Left lung (tissue), 10 donors: ENCODE results near the gene TCERG1L. TPM values are rescaled to one million over a fixed set of nuclear protein-coding genes. Genes with fewer than 3 reads are reported as not detected.
A peak's percentile ranks its signal among the peaks of the same experiment; 100 is the strongest.
"Not testable (repeated sequence)": the region's sequence is repeated elsewhere in the genome, so short reads cannot be mapped to it uniquely, and the experiment has no call there.

ENCODE experiments used
- ATAC-seq: fragments of 200-7000 bp; cut with Tn5 transposase; one replicate; pipeline ENCODE4 v1.9.1; 2020; ENCODE audit warnings: moderate library complexity
- DNase-seq, 4 donors: peaks; one replicate each; pipeline ENCODE4 v3.0.0-alpha.2; 2013 to 2020
- H3K27ac ChIP-seq, 2 donors: fragments of 200-600 bp; sonication (generic) in 1 of 2; one replicate each; pipeline versions ENCODE4 v1.5.0 to v1.8.0; 2020 to 2021
- H3K27me3 ChIP-seq, 2 donors: fragments of 200-600 bp; sonication (generic) in 1 of 2; one replicate each; pipeline versions ENCODE4 v1.5.0 to v1.8.0; 2020 to 2021
- H3K36me3 ChIP-seq, 2 donors: fragments of 200-600 bp; sonication (generic) in 1 of 2; one replicate each; pipeline versions ENCODE4 v1.5.0 to v1.8.0; 2020 to 2021
- H3K4me1 ChIP-seq, 2 donors: fragments of 200-600 bp; one replicate each; pipeline ENCODE4 v1.8.0; 2021
- H3K4me3 ChIP-seq, 2 donors: fragments of 200-600 bp; sonication (generic) in 1 of 2; one replicate each; pipeline versions ENCODE4 v1.5.0 to v1.8.0; 2020 to 2021; ENCODE audit warnings: mild to moderate bottlenecking in 1 of 2
- H3K9me3 ChIP-seq, 2 donors: fragments of 200-600 bp; sonication (generic) in 1 of 2; one replicate each; pipeline versions ENCODE4 v1.5.0 to v1.8.0; 2020 to 2021
- CTCF ChIP-seq, 2 donors: fragments of 200-600 bp; sonication (generic) in 1 of 2; IDR thresholded peaks; one replicate each; pipeline versions ENCODE4 v1.5.0 to v1.8.0; 2021; ENCODE audit warnings: antibody characterized with exemption in 2 of 2
- intact Hi-C, 2 donors: fragments of 100-400 bp; cut with DNase I; formaldehyde crosslinking; loops; one replicate each; pipeline versions ENCODE4 v1.11.2 to v1.14.2; 2022
- polyA plus RNA-seq, 6 donors: library from polyadenylated mRNA; unstranded; fragments of 120-200 nt; gene quantifications; one replicate each; pipeline ENCODE4 v1.2.1, GENCODE V29; 2013; ENCODE audit not compliant: insufficient read length in 6 of 6
- total RNA-seq, 2 donors: library from RNA; stranded (reverse); fragmentation: NEBNext Ultra II Directional; extraction: Animal tissue kit (Norgen Biotek cat#: 25700); gene quantifications; one replicate each; pipeline ENCODE4 v1.2.1, GENCODE V29; 2021
- donor health status: DM: no; HTN: yes; CAD: no.
- donor health status: DM: no; HTN: no; CAD: no.

The TCERG1L gene
- total and polyA plus RNA-seq, 8 donors: 0.35 to 0.72 (median 0.48) TPM; not detected in 2

DNA sequence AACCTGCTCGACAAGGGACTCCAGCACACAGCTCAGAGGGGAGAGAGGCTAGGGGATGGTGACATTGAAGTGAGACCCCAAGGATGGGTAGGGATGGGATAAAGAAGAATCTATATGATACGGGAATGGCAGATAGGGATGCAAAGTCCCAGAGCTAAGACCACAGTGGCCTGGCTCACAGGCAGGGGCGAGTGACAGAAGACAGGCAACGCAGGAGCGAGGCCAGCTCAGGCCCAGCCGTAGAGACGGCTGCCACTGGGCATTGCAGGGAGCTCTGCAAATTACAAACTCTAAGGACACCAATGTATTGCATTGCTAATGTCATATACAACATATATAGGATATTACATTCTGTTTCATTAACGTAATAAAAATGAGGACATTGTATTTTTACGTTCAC lies 131.4 kb downstream of the TCERG1L start:
- no peak for TF ChIP-seq CTCF (IDR thresholded peaks at IDR 0.05)
- Histone ChIP-seq H3K9me3 (peaks cover 0 to 8% of the 10 kb centered on the region in 2 donors), H3K36me3 (no peaks in the 10 kb centered on the region), H3K4me3 (no peak overlapping the region), H3K27ac (no peak overlapping the region), H3K27me3 (peaks cover 0 to 31% of the 10 kb centered on the region in 2 donors), H3K4me1 (no peaks in the 10 kb centered on the region)
- intact Hi-C loops: no loop called here
- DNase-seq (no peak), ATAC-seq (no peak)

- intact Hi-C loops: no loop called here
- H3K36me3 ChIP-seq: no peaks in the 10 kb centered on the region
- H3K27ac ChIP-seq: no peak overlapping the region
- H3K4me3 ChIP-seq: no peak overlapping the region
- ATAC-seq (no peak), DNase-seq (no peak)
- TF ChIP-seq CTCF (IDR thresholded peaks at IDR 0.05): no peak
- H3K4me1 ChIP-seq: no peaks in the 10 kb centered on the region
- H3K9me3 ChIP-seq: peaks cover 0 to 8% of the 10 kb centered on the region in 2 donors
- peaks cover 0 to 31% of the 10 kb centered on the region in 2 donors for H3K27me3 ChIP-seq
These were observed 132.2 kb downstream of the TCERG1L start for GRCh38 chr10:131179361-131179760.

DNA sequence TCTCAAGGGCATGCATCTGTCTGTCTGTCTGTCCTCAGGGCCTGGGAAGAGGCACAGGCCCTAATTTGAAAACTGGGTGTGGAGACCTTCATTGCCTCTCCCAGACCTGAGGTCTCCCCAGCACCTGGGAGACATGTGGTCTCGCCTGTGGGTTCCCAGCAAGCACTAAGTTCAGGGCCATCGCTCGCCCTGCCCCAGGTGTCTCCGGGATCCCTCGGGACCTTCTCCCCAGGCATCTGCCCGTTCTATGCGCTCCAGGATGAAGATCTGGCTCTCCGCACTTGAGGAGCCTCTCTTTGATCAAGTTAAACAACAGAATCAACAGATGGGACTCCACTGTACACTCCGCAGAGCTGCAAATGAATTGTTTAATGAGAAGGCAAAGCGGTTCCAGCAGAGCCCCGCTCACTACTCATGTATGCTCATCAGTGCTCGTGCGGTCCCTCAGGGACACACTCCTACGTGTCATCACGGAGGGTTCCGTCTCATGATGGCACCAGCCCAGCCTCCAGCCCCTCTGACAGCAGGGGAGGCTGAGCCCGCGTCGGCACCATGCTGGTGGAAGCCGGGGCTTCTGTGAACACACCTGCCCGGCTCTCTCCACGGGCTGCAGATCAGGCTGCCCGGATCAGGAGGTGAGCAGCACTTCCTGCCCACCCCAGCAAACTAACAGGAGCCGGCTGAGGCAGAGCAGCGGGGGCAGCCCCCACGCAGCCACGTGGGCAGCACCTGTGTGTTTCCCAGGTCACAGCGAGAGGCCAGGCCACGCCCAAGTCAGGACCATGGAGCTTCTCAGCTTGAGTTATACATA lies 132.8 kb downstream of the TCERG1L start:
- ATAC-seq (no peak), DNase-seq (no peak)
- peaks cover 0 to 8% of the 10 kb centered on the region in 2 donors for H3K9me3 ChIP-seq
- intact Hi-C loops: no loop called here
- no peak for TF ChIP-seq CTCF (IDR thresholded peaks at IDR 0.05)
- no peaks in the 10 kb centered on the region for H3K4me1 ChIP-seq
- peaks cover 0 to 37% of the 10 kb centered on the region in 2 donors for H3K27me3 ChIP-seq
- no peak overlapping the region for H3K4me3 ChIP-seq
- no peaks in the 10 kb centered on the region for H3K36me3 ChIP-seq
- no peak overlapping the region for H3K27ac ChIP-seq

- H3K27ac ChIP-seq: no peak overlapping the region
- no peak for TF ChIP-seq CTCF (IDR thresholded peaks at IDR 0.05)
- peaks cover 0 to 45% of the 10 kb centered on the region in 2 donors for H3K27me3 ChIP-seq
- no peak overlapping the region for H3K4me3 ChIP-seq
- intact Hi-C loops: no loop called here
- peaks cover 0 to 8% of the 10 kb centered on the region in 2 donors for H3K9me3 ChIP-seq
- H3K36me3 ChIP-seq: no peaks in the 10 kb centered on the region
- DNase-seq: peak in 1 of 4 donors; percentile 28
- H3K4me1 ChIP-seq: no peaks in the 10 kb centered on the region
- ATAC-seq: no peak
These were observed 133.8 kb downstream of the TCERG1L start for GRCh38 chr10:131177431-131178327.

DNA sequence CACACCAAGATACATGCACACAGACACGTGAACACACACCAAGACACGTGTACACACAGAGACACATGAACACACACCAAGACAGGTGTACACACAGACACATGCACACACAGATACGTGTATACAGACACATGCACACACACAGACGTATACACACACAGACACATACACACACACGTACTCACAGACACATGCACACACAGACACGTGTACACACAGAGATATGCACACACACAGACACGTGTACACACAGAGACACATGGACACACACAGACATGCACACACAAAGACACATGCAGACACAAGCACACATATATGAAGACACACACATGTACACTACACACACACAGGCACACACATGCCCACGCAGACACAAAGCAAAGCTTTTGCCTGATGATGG lies 134.6 kb downstream of the TCERG1L start:
- H3K27ac ChIP-seq: no peak overlapping the region
- no peak for TF ChIP-seq CTCF (IDR thresholded peaks at IDR 0.05)
- peaks cover 0 to 50% of the 10 kb centered on the region in 2 donors for H3K27me3 ChIP-seq
- intact Hi-C loops: no loop called here
- no peaks in the 10 kb centered on the region for H3K36me3 ChIP-seq
- no peak for DNase-seq
- H3K4me1 ChIP-seq: no peaks in the 10 kb centered on the region
- no peak overlapping the region for H3K4me3 ChIP-seq
- no peak for ATAC-seq
- H3K9me3 ChIP-seq: peaks cover 0 to 8% of the 10 kb centered on the region in 2 donors

DNA sequence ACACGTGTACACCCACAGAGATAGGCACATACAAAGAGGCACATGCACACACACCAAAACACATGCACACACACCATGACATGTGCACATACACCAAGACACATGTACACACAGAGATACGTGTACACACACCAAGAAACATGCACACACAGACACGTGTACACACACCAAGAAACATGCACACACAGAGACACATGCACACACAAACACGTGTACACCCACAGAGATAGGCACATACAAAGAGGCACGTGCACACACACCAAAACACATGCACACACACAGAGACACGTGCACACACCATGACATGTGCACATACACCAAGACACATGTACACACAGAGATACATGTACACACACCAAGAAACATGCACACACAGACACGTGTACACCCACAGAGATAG lies 135.2 kb downstream of the TCERG1L start:
- intact Hi-C loops, H3K9me3 ChIP-seq, DNase-seq, H3K4me1 ChIP-seq, H3K36me3 ChIP-seq, H3K27ac ChIP-seq, ATAC-seq, H3K4me3 ChIP-seq: not testable (repeated sequence)
- H3K27me3 ChIP-seq: peaks cover 0 to 51% of the 10 kb centered on the region in 2 donors
